Measurements from ENCODE around the gene EXO1.
"Not testable (repeated sequence)": the region's sequence is repeated elsewhere in the genome, so short reads cannot be mapped to it uniquely, and the experiment has no call there.

Gene EXO1

GRCh38 chr1:241821363-241821762 lies 26.6 kb upstream of the EXO1 start:
- no peak for TF ChIP-seq CTCF (IDR thresholded peaks at IDR 0.05; ENCODE audit: extremely low read depth, insufficient read depth, missing control alignments)
- DNase-seq (ENCODE audit: low spot score): no peak
- in situ Hi-C loops (cut with MboI; ENCODE audit: low pct_unique_long_range_greater_than_20kb, low sequenced_read_pairs, unreplicated experiment): no loop called here

GRCh38 chr1:241822846-241823245 lies 25.2 kb upstream of the EXO1 start:
- DNase-seq (ENCODE audit: low spot score): no peak
- TF ChIP-seq CTCF (IDR thresholded peaks at IDR 0.05; ENCODE audit: extremely low read depth, insufficient read depth, missing control alignments): no peak
- in situ Hi-C loops (cut with MboI; ENCODE audit: low pct_unique_long_range_greater_than_20kb, low sequenced_read_pairs, unreplicated experiment): no loop called here

DNA sequence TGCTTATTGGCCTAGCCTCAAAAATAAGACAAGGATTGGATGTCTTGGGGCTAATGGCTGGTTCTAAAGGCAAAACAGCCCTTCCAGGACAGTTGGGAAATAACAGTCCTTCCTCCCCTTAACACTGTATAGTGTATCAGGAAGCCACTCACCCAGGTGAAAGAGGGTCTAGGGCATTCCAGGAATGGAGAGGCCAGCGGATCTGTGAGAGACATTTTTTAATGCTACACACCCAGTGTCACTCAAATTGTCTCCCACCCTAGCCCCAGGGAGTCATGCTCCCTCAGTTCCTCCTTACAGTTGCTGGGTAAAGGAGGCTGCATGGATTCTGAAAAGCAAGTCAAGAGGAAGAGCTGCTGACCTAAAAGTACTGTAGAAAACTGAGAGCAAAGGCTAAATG lies 24.1 kb upstream of the EXO1 start:
- in situ Hi-C loops (cut with MboI; ENCODE audit: low pct_unique_long_range_greater_than_20kb, low sequenced_read_pairs, unreplicated experiment): no loop called here
- TF ChIP-seq CTCF (IDR thresholded peaks at IDR 0.05; ENCODE audit: extremely low read depth, insufficient read depth, missing control alignments): no peak
- DNase-seq (ENCODE audit: low spot score): no peak

- TF ChIP-seq CTCF (IDR thresholded peaks at IDR 0.05; ENCODE audit: extremely low read depth, insufficient read depth, missing control alignments): no peak
- no peak for DNase-seq (ENCODE audit: low spot score)
- in situ Hi-C loops (cut with MboI; ENCODE audit: low pct_unique_long_range_greater_than_20kb, low sequenced_read_pairs, unreplicated experiment): no loop called here
Observed at GRCh38 chr1:241825581-241825980, 22.4 kb upstream of the EXO1 start.

DNA sequence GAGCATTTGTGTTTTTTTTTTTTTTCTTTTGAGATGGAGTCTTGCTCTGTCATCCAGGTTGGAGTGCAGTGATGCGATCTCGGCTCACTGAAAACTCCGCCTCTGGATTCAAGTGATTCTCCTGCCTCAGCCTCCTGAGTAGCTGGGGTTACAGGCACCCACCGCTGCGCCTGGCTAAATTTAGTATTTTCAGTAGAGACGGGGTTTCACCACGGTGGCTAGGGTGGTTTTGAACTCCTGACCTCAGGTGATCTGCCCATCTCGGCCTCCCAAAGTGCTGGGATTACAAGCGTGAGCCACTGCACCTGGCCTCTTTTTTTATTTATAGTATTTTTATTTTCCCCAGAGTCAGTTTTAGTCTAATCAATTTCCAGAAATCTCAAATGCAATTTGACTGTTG lies 21.4 kb upstream of the EXO1 start:
- in situ Hi-C loops (cut with MboI; ENCODE audit: low pct_unique_long_range_greater_than_20kb, low sequenced_read_pairs, unreplicated experiment); DNase-seq (ENCODE audit: low spot score): not testable (repeated sequence)

- no peak for TF ChIP-seq CTCF (IDR thresholded peaks at IDR 0.05; ENCODE audit: extremely low read depth, insufficient read depth, missing control alignments)
- no peak for DNase-seq (ENCODE audit: low spot score)
- in situ Hi-C loops (cut with MboI; ENCODE audit: low pct_unique_long_range_greater_than_20kb, low sequenced_read_pairs, unreplicated experiment): no loop called here
Observed at GRCh38 chr1:241827264-241827663, 20.7 kb upstream of the EXO1 start.

DNA sequence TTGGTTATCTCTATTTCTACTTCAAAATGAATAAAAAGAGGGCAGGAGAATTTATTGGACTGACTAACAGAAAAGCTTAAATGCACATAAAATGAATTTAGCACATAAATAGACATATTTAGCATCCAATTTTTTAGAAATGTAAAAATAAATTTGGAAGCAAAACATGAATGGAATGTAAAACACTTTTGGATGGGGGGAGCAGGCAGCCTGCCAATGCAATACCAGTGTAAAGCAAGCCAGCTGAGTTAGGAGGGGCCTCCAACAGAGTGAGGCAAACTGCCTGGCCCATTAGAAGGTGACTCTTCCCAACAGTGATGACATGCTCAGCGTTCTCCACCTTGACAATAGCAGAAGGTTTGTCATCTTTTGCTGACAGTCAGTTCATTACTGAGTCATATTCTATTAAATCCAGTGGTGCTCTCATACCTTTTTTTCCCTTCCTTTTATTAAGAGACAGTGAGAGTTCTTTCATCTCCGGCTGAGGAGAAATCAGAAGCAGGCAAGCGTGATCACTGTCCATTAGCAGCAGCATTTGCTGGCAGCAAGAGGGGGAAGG lies 19.5 kb upstream of the EXO1 start:
- in situ Hi-C loops (cut with MboI; ENCODE audit: low pct_unique_long_range_greater_than_20kb, low sequenced_read_pairs, unreplicated experiment): no loop called here
- no peak for DNase-seq (ENCODE audit: low spot score)
- TF ChIP-seq CTCF (IDR thresholded peaks at IDR 0.05; ENCODE audit: extremely low read depth, insufficient read depth, missing control alignments): no peak
